Pancreas (tissue), 10 donors: Measurements from ENCODE around the gene HNRNPA0. TPM values are rescaled to one million over a fixed set of nuclear protein-coding genes. Genes with fewer than 3 reads are reported as not detected.
A peak's percentile ranks its signal among the peaks of the same experiment; 100 is the strongest.

Experiments used
- ATAC-seq, 4 donors: fragments of 200-7000 bp; cut with Tn5 transposase; one replicate each; pipeline versions ENCODE4 v1.8.0 to v1.9.1; 2020; ENCODE audit warnings: mild to moderate bottlenecking in 4 of 4, moderate library complexity in 4 of 4
- DNase-seq, 6 donors: peaks; one replicate each; pipeline ENCODE4 v3.0.0-alpha.2; 2020
- FAIRE-seq: peaks from 2 replicates; lab custom pipeline; 2012; peaks lifted over from hg19 to GRCh38; lab: Jason Lieb, UNC
- H3K27ac ChIP-seq, 4 donors: fragments of 200-600 bp; sonication (generic); 1 replicate in 3 of 4; 2 replicates in 1 of 4; pipeline versions ENCODE4 v1.5.0 to v1.8.0; 2020
- H3K27me3 ChIP-seq, 4 donors: fragments of 200-600 bp; one replicate each; pipeline ENCODE4 v1.8.0; 2021
- H3K36me3 ChIP-seq, 3 donors: fragments of 200-600 bp; sonication (generic) in 1 of 3; one replicate each; pipeline versions ENCODE4 v1.5.0 to v1.8.0; 2020 to 2021
- H3K4me1 ChIP-seq, 3 donors: fragments of 200-600 bp; one replicate each; pipeline ENCODE4 v1.8.0; 2021
- H3K4me3 ChIP-seq, 4 donors: fragments of 200-600 bp; sonication (generic) in 2 of 4; one replicate each; pipeline versions ENCODE4 v1.5.0 to v1.8.0; 2020 to 2021
- H3K9me3 ChIP-seq, 4 donors: fragments of 200-600 bp; one replicate each; pipeline ENCODE4 v1.8.0; 2021
- WGBS, 2 donors: extraction: QIAGEN DNeasy Blood & Tissue Kit; methylation state at CpG; one replicate each; pipeline ENCODE4 v1.1.7; 2013; 5-methylcytosine and 5-hydroxymethylcytosine counted together
- intact Hi-C, 3 donors: fragments of 100-400 bp; cut with DNase I; formaldehyde crosslinking; loops; one replicate each; pipeline versions ENCODE4 v1.11.1 to v1.14.2; 2022
- polyA plus RNA-seq, 2 donors: library from polyadenylated mRNA; stranded (reverse); fragments of 200-250 nt; gene quantifications; one replicate each; pipeline ENCODE4 v1.2.3, GENCODE V29; 2013
- total RNA-seq, 6 donors: library from RNA; stranded (reverse); fragmentation: NEBNext Ultra II Directional in 4 of 6; extraction: Animal tissue kit (Norgen Biotek cat#: 25700) in 4 of 6; gene quantifications; one replicate each; pipeline versions ENCODE4 v1.2.1 to v1.2.4, GENCODE V29; 2021 to 2023
- TF ChIP-seq, protein P1 (sequence below), 4 donors: fragments of 200-600 bp; sonication (generic) in 3 of 4; IDR thresholded peaks; one replicate each; pipeline versions ENCODE4 v1.5.0 to v1.8.0; 2021; ENCODE audit warnings: antibody characterized with exemption in 4 of 4
- donor health status: healthy with polysubstance abuse.
- donor health status: DM: no; HTN: no; CAD: no; lungs with moderate emphysema.
- donor health status: DM: no; HTN: no; CAD: no.
- donor health status: control.
- donor health status: control.
- donor health status: Bipolar disorder and iron deficiency.
- donor health status: DM: yes; HTN: yes; CAD: no.
- donor health status: DM: no; HTN: no; CAD: no.
- donor health status: DM: no; HTN: no; CAD: no.
- donor health status: DM: yes; HTN: yes; CAD: no.

HNRNPA0 gene
- total and polyA plus RNA-seq, 8 donors = 8.0 to 14.1 (median 12.2) TPM

GRCh38 chr5:137738947-137739346, 15.2 kb downstream of the HNRNPA0 start:
- no peak overlapping the region for H3K4me3 ChIP-seq
- H3K27ac ChIP-seq = no peak overlapping the region
- no peaks in the 10 kb centered on the region for H3K4me1 ChIP-seq
- H3K9me3 ChIP-seq = no peaks in the 10 kb centered on the region
- 78 to 79% methylated on average over 3 of the region's 3 CpGs for WGBS, 2 donors
- FAIRE-seq = no peak
- no peak for ATAC-seq
- H3K27me3 ChIP-seq = no peaks in the 10 kb centered on the region
- no peak for DNase-seq
- H3K36me3 ChIP-seq = no peaks in the 10 kb centered on the region
- intact Hi-C loops = loop anchor here in 1 of 3 donors (10.0 kb wide), 1 partner anchor 94 kb away; no protein-coding TSS in a partner anchor
- TF ChIP-seq, protein P1, sequence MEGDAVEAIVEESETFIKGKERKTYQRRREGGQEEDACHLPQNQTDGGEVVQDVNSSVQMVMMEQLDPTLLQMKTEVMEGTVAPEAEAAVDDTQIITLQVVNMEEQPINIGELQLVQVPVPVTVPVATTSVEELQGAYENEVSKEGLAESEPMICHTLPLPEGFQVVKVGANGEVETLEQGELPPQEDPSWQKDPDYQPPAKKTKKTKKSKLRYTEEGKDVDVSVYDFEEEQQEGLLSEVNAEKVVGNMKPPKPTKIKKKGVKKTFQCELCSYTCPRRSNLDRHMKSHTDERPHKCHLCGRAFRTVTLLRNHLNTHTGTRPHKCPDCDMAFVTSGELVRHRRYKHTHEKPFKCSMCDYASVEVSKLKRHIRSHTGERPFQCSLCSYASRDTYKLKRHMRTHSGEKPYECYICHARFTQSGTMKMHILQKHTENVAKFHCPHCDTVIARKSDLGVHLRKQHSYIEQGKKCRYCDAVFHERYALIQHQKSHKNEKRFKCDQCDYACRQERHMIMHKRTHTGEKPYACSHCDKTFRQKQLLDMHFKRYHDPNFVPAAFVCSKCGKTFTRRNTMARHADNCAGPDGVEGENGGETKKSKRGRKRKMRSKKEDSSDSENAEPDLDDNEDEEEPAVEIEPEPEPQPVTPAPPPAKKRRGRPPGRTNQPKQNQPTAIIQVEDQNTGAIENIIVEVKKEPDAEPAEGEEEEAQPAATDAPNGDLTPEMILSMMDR (IDR thresholded peaks at IDR 0.05) = no peak

- H3K27ac ChIP-seq = no peak overlapping the region
- intact Hi-C loops = loop anchor here in 1 of 3 donors (10.0 kb wide), 1 partner anchor 93 kb away; no protein-coding TSS in a partner anchor
- DNase-seq = no peak
Observed at GRCh38 chr5:137737349-137738131, 16.6 kb downstream of the HNRNPA0 start.

GRCh38 chr5:137736496-137736895, 17.7 kb downstream of the HNRNPA0 start:
- WGBS, 2 donors = 77 to 81% methylated on average over 1 of the region's 1 CpG
- H3K36me3 ChIP-seq = no peaks in the 10 kb centered on the region
- intact Hi-C loops = loop anchor here in 1 of 3 donors (10.0 kb wide), 1 partner anchor 92 kb away; no protein-coding TSS in a partner anchor
- H3K9me3 ChIP-seq = no peaks in the 10 kb centered on the region
- ATAC-seq (no peak), DNase-seq (no peak), FAIRE-seq (no peak)
- no peaks in the 10 kb centered on the region for H3K4me1 ChIP-seq
- TF ChIP-seq, protein P1 (IDR thresholded peaks at IDR 0.05) = no peak
- H3K4me3 ChIP-seq = no peak overlapping the region
- H3K27me3 ChIP-seq = no peaks in the 10 kb centered on the region
- H3K27ac ChIP-seq = no peak overlapping the region

More at GRCh38 chr5:137737349-137738131, 16.6 kb downstream of the HNRNPA0 start:
- FAIRE-seq (no peak), ATAC-seq (no peak)
- Histone ChIP-seq H3K4me1 (no peaks in the 10 kb centered on the region), H3K4me3 (no peak overlapping the region), H3K36me3 (no peaks in the 10 kb centered on the region), H3K9me3 (no peaks in the 10 kb centered on the region), H3K27me3 (no peaks in the 10 kb centered on the region)
- WGBS, 2 donors = 75 to 79% methylated on average over 5 of the region's 5 CpGs
- TF ChIP-seq, protein P1 (IDR thresholded peaks at IDR 0.05) = no peak

DNA sequence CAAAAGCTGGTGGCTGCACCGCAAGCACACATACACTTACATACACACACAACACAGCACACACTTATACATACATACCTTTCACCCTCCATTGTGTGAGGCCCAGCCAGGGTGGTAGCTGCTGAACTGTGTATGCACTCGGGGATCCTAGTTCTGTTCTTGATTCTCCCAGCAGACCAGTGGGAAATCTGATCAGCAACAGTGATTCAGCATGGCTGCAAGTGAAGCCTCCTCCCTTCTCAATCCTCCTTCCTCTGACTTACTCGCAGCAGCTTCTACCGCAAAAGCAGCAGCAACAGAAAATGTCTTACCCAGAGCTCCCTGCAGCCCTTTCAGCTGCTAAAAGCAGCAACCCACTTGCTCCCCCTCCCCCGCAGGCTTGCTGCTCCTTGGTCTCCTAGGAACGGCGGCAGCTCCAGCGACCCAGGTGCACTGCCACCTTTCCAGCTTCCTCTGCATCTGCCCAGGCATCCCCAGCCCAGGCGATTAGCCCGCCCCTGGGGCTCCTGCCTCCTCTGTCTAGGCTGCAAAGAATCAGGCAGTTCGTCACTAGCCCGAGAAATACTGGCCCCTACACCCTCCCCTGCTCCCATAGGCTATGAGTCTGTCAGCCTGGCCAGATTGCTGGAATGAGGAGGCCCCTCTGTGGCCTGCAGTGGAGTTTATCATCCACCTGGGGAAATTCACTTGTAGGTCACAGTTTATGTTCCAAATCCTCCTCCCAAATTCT, 18.4 kb downstream of the HNRNPA0 start, which contains the start of gene KLHL3:
Gene KLHL3, minus strand, starts transcription at position 535 of the 730 bp plus-strand sequence. Its CDS starts 443 bp downstream, at position 92.
- no peak for FAIRE-seq

More for the DNA sequence above, 18.4 kb downstream of the HNRNPA0 start, which contains the start of gene KLHL3:
- WGBS, 2 donors = 23 to 28% methylated on average over 12 of the region's 12 CpGs
- Histone ChIP-seq H3K36me3 (no peaks in the 10 kb centered on the region), H3K27me3 (no peaks in the 10 kb centered on the region), H3K4me3 (peak within 1 kb of the TSS in 2 of 4 donors; percentile 24 to 40), H3K9me3 (no peaks in the 10 kb centered on the region), H3K27ac (peak within 1 kb of the TSS in 2 of 4 donors; percentile 5 to 57), H3K4me1 (no peaks in the 10 kb centered on the region)
- peak; percentile 23 to 67 (median 40) for DNase-seq
- intact Hi-C loops = loop anchor here in 1 of 3 donors (10.0 kb wide), 1 partner anchor 91 kb away; no protein-coding TSS in a partner anchor
- peak; percentile 69 to 86 (median 84) for ATAC-seq
- TF ChIP-seq, protein P1 (IDR thresholded peaks at IDR 0.05) = no peak
